WERI-Rb-1 (cell line): ENCODE data around the gene NECAP2.

ENCODE experiments used
- DNase-seq: peaks from one replicate; pipeline ENCODE4 v3.0.0-alpha.2; 2020
- H3K27ac ChIP-seq: fragments of 250-450 bp; sonication (Bioruptor Pico); 2 replicates; pipeline ENCODE4 v1.5.1; 2020; ENCODE audit warnings: mild to moderate bottlenecking, moderate library complexity
- H3K27me3 ChIP-seq: fragments of 250-450 bp; sonication (Bioruptor Pico); 2 replicates; pipeline ENCODE4 v1.5.1; 2021; ENCODE audit warnings: mild to moderate bottlenecking, low read depth, moderate library complexity; ENCODE audit not compliant: insufficient read depth, severe bottlenecking
- H3K36me3 ChIP-seq: fragments of 250-450 bp; sonication (Bioruptor Pico); 2 replicates; pipeline ENCODE4 v1.5.1; 2020; ENCODE audit warnings: mild to moderate bottlenecking, moderate library complexity
- H3K4me3 ChIP-seq: 2 replicates; pipeline ENCODE4 v1.5.1; 2011; ENCODE audit warnings: low read depth, mild to moderate bottlenecking, control low read depth, low read length
- H3K9me3 ChIP-seq: fragments of 250-450 bp; sonication (Bioruptor Pico); 2 replicates; pipeline ENCODE4 v1.5.1; 2021; ENCODE audit warnings: mild to moderate bottlenecking, moderate library complexity; ENCODE audit not compliant: severe bottlenecking
- CTCF ChIP-seq: IDR thresholded peaks from 2 replicates; pipeline ENCODE4 v1.5.1; 2011; ENCODE audit warnings: low read depth, mild to moderate bottlenecking, control low read depth, inconsistent platforms, low read length

The NECAP2 gene

GRCh38 chr1:16441282-16441665 lies 750 bp downstream of the NECAP2 start:
- H3K27ac ChIP-seq = peak overlapping the region; percentile 76; the same call in 1 of the 2 replicates
- TF ChIP-seq CTCF = no peak
- H3K27me3 ChIP-seq = no peaks in the 10 kb centered on the region
- no peaks in the 10 kb centered on the region for H3K9me3 ChIP-seq
- peaks cover 31% of the 10 kb centered on the region for H3K36me3 ChIP-seq
- H3K4me3 ChIP-seq = peak overlapping the region; percentile 82
- DNase-seq = no peak

GRCh38 chr1:16442265-16442664 lies 1.7 kb downstream of the NECAP2 start:
- no peak overlapping the region for H3K4me3 ChIP-seq
- no peak for DNase-seq
- no peak for TF ChIP-seq CTCF
- no peaks in the 10 kb centered on the region for H3K27me3 ChIP-seq
- H3K9me3 ChIP-seq = no peaks in the 10 kb centered on the region
- peaks cover 31% of the 10 kb centered on the region for H3K36me3 ChIP-seq
- H3K27ac ChIP-seq = no peak overlapping the region

GRCh38 chr1:16442941-16443340 lies 2.4 kb downstream of the NECAP2 start:
- Histone ChIP-seq H3K9me3 (no peaks in the 10 kb centered on the region), H3K27ac (no peak overlapping the region), H3K36me3 (peaks cover 31% of the 10 kb centered on the region), H3K27me3 (no peaks in the 10 kb centered on the region), H3K4me3 (no peak overlapping the region)
- no peak for TF ChIP-seq CTCF
- DNase-seq = no peak

- Histone ChIP-seq H3K27ac (no peak overlapping the region), H3K27me3 (no peaks in the 10 kb centered on the region), H3K4me3 (no peak overlapping the region), H3K9me3 (no peaks in the 10 kb centered on the region), H3K36me3 (peaks cover 42% of the 10 kb centered on the region)
- no peak for TF ChIP-seq CTCF
- no peak for DNase-seq
Measured at GRCh38 chr1:16443975-16444770, 3.6 kb downstream of the NECAP2 start.

GRCh38 chr1:16445052-16445451 lies 4.5 kb downstream of the NECAP2 start:
- Histone ChIP-seq H3K9me3 (no peaks in the 10 kb centered on the region), H3K4me3 (no peak overlapping the region), H3K27me3 (no peaks in the 10 kb centered on the region), H3K36me3 (peaks cover 50% of the 10 kb centered on the region), H3K27ac (no peak overlapping the region)
- TF ChIP-seq CTCF = no peak
- DNase-seq = no peak

GRCh38 chr1:16446116-16446515 lies 5.6 kb downstream of the NECAP2 start:
- no peaks in the 10 kb centered on the region for H3K9me3 ChIP-seq

More at GRCh38 chr1:16446116-16446515, 5.6 kb downstream of the NECAP2 start:
- no peaks in the 10 kb centered on the region for H3K27me3 ChIP-seq
- H3K4me3 ChIP-seq = no peak overlapping the region
- H3K36me3 ChIP-seq = peaks cover 54% of the 10 kb centered on the region
- no peak overlapping the region for H3K27ac ChIP-seq
- TF ChIP-seq CTCF = no peak
- no peak for DNase-seq
